Neutrophil (primary cell): ENCODE data around the gene RPLP1.
"Not testable (repeated sequence)": the region's sequence is repeated elsewhere in the genome, so short reads cannot be mapped to it uniquely, and the experiment has no call there.

Source experiments
- H3K27ac ChIP-seq: fragments of 200-600 bp; sonication (generic); 2 replicates; pipeline ENCODE4 v1.5.1; 2016; ENCODE audit warnings: mild to moderate bottlenecking, moderate library complexity
- H3K27me3 ChIP-seq: fragments of 200-600 bp; sonication (generic); 2 replicates; pipeline ENCODE4 v1.6.0; 2016; ENCODE audit warnings: mild to moderate bottlenecking
- H3K36me3 ChIP-seq: fragments of 200-600 bp; sonication (generic); 2 replicates; pipeline ENCODE4 v1.5.1; 2017
- H3K4me1 ChIP-seq, 2 experiments: fragments of 200-600 bp in 1 of 2; sonication (generic) in 1 of 2; 1 replicate in 1 of 2; 2 replicates in 1 of 2; pipeline versions ENCODE4 v1.5.1 to v1.6.1; 2013 to 2016; ENCODE audit warnings: low read depth in 1 of 2, low read length in 1 of 2, mild to moderate bottlenecking in 1 of 2, moderate library complexity in 1 of 2; ENCODE audit not compliant: control insufficient read depth in 1 of 2, insufficient read depth in 1 of 2
- H3K4me3 ChIP-seq, 2 experiments: fragments of 200-600 bp in 1 of 2; sonication (generic) in 1 of 2; 1 replicate in 1 of 2; 2 replicates in 1 of 2; pipeline ENCODE4 v1.5.1; 2013 to 2016; ENCODE audit warnings: low read depth in 1 of 2, low read length in 1 of 2, mild to moderate bottlenecking in 1 of 2, moderate library complexity in 1 of 2
- H3K9me3 ChIP-seq: fragments of 200-600 bp; sonication (generic); 2 replicates; pipeline ENCODE4 v1.5.1; 2016
- TF ChIP-seq, protein P1 (sequence below): fragments of 200-600 bp; sonication (generic); IDR thresholded peaks from 2 replicates; pipeline ENCODE4 v1.5.1; 2016; ENCODE audit warnings: antibody characterized with exemption

The RPLP1 gene

DNA sequence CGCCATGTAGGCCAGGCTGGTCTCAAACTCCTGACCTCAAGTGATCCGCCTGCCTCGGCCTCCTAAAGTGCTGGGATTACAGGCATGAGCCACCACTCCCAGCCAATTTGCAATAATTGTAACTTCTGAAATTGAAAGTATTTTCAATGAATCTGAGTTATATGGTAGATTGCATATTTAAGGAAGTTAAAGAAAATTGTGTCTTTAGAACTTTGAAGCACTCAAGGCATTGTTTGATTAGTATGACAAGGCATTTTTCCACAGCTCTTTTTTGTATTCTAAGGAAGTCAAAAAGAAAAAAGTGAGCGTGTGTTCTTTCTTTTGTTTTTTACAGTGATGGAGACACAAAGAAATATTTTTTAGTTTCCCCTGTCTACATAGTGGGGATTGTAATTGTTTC is 15.7 kb upstream of the RPLP1 start:
- Histone ChIP-seq H3K27ac (peak overlapping the region; percentile 82), H3K9me3 (no peaks in the 10 kb centered on the region), H3K36me3 (peaks cover 8% of the 10 kb centered on the region), H3K27me3 (no peaks in the 10 kb centered on the region), H3K4me1 (peaks cover 37 to 46% of the 10 kb centered on the region in 2 experiments), H3K4me3 (peak overlapping the region in 1 of 2 experiments; percentile 28)
- TF ChIP-seq, protein P1, sequence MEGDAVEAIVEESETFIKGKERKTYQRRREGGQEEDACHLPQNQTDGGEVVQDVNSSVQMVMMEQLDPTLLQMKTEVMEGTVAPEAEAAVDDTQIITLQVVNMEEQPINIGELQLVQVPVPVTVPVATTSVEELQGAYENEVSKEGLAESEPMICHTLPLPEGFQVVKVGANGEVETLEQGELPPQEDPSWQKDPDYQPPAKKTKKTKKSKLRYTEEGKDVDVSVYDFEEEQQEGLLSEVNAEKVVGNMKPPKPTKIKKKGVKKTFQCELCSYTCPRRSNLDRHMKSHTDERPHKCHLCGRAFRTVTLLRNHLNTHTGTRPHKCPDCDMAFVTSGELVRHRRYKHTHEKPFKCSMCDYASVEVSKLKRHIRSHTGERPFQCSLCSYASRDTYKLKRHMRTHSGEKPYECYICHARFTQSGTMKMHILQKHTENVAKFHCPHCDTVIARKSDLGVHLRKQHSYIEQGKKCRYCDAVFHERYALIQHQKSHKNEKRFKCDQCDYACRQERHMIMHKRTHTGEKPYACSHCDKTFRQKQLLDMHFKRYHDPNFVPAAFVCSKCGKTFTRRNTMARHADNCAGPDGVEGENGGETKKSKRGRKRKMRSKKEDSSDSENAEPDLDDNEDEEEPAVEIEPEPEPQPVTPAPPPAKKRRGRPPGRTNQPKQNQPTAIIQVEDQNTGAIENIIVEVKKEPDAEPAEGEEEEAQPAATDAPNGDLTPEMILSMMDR: no peak

DNA sequence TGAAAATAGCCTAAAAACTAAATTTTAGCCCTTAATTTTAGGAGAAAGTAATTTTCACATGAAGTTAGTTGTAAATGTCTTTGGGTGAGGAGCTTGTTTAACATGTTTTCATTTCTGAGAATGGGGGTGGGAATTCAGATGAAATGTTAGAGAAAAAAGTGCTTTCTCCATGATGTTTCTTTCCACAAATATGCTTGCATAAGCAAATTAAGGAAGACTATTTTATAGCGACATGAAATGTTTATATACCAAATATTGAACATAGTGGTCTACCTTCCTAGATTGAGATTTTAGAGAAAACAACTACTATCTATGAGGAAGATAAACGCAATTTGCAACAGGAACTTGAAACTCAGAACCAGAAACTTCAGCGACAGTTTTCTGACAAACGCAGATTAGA is 13.0 kb upstream of the RPLP1 start:
- Histone ChIP-seq H3K27ac (peak overlapping the region; percentile 82), H3K4me1 (peaks cover 37 to 46% of the 10 kb centered on the region in 2 experiments), H3K36me3 (peaks cover 3% of the 10 kb centered on the region), H3K27me3 (no peaks in the 10 kb centered on the region), H3K4me3 (no peak overlapping the region), H3K9me3 (no peaks in the 10 kb centered on the region)
- TF ChIP-seq, protein P1: no peak

DNA sequence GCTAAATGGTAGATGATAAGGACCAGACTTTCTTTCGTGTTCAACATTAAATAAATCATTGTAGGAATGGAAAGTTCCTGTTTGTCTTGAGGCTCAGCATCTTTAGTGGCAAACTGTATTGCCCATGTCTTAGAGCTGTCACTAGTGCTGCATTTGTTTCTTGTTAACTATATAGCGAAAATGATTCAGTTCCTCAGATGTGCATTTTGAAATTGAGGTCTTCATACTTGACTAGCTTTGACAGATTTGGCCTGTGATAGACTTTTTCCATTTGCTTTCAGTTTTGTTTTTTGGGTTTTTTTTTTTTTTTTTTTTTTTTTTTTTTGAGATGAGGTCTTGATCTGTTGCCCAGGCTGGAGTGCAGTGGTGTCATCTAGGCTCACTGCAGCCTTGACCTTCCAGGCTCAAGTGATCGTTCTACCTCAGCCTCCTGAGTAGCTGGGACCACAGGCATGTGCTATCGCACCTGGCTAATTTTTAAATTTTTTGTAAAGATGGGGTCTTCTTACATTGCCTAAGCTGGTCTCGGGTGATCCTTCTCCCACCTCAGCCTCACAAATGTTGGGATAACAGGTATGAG is 9.5 kb upstream of the RPLP1 start:
- TF ChIP-seq, protein P1: no peak
- H3K9me3 ChIP-seq: no peaks in the 10 kb centered on the region
- no peak overlapping the region for H3K27ac ChIP-seq
- no peak overlapping the region for H3K4me3 ChIP-seq
- peaks cover 20% of the 10 kb centered on the region for H3K36me3 ChIP-seq
- peaks cover 15 to 18% of the 10 kb centered on the region in 2 experiments for H3K4me1 ChIP-seq
- no peaks in the 10 kb centered on the region for H3K27me3 ChIP-seq

DNA sequence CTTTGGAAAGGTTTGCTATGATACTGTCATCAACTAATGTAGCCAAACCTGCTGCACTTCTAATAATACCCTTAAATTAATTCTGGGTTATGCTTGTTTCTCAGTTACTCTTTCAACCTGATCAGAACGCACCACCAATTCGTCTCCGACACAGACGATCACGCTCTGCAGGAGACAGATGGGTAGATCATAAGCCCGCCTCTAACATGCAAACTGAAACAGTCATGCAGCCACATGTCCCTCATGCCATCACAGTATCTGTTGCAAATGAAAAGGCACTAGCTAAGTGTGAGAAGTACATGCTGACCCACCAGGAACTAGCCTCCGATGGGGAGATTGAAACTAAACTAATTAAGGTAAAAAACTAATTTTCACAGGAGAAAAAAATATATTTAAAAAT is 7.9 kb upstream of the RPLP1 start:
- TF ChIP-seq, protein P1: no peak
- Histone ChIP-seq H3K27me3 (no peaks in the 10 kb centered on the region), H3K36me3 (peaks cover 24% of the 10 kb centered on the region), H3K9me3 (no peaks in the 10 kb centered on the region), H3K27ac (no peak overlapping the region), H3K4me3 (no peak overlapping the region), H3K4me1 (peaks cover 14 to 15% of the 10 kb centered on the region in 2 experiments)

DNA sequence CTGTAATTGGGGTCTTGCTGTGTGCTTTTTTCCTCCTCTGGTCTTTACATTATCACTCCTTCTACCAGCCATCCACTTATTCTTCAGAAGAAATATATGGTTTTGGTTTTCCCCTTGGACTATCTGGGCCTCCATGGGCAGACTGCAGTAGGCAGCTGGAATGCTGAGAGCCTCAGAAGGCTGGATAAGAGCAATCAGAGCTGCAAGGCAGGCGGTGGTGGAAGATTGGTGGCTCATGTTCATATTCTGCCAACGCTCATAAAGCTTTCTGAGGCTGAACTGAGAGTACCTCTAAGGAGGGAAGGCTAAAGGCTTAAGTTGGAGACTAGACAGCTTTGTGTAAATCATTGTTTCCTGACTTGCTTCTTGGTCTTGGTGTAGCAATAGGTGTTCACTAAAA is 5.7 kb upstream of the RPLP1 start:
- Histone ChIP-seq H3K36me3 (peaks cover 24% of the 10 kb centered on the region), H3K9me3 (no peaks in the 10 kb centered on the region), H3K27ac (no peak overlapping the region), H3K4me3 (no peak overlapping the region), H3K27me3 (no peaks in the 10 kb centered on the region), H3K4me1 (peaks cover 6 to 10% of the 10 kb centered on the region in 2 experiments)
- TF ChIP-seq, protein P1: no peak

DNA sequence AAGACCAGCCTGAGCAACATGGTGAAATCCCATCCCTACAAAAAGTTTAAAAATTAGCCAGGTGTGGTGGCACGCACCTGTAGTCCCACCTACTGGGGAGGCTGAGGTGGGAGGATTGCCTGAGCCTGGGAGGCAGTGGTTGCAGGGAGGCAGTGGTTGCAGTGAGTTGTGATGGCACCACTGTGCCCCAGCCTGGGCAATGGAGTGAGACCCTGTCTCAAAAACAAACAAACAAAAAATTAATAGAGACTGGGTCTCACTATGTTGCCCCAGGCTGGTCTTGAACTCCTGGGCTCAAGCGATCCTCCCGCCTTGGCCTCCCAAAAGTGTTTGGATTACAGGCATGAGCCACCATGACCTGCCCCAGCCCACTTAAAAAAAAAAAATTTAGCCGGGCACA is 2.4 kb upstream of the RPLP1 start:
- Histone ChIP-seq H3K4me1 (peaks cover 31 to 34% of the 10 kb centered on the region in 2 experiments), H3K36me3 (peaks cover 18% of the 10 kb centered on the region)
- not testable (repeated sequence) for H3K27ac ChIP-seq, H3K4me3 ChIP-seq, H3K9me3 ChIP-seq, H3K27me3 ChIP-seq
